Ovary (tissue), 9 donors: ENCODE results near the gene TCEAL3. TPM values are rescaled to one million over a fixed set of nuclear protein-coding genes. Genes with fewer than 3 reads are reported as not detected.

Experiments used
- DNase-seq, 5 donors: peaks; one replicate each; pipeline ENCODE4 v3.0.0-alpha.2; 2019 to 2020
- H3K27ac ChIP-seq, 2 donors: fragments of 200-600 bp; one replicate each; pipeline versions ENCODE4 v1.5.1 to v1.8.0; 2019 to 2022
- H3K27me3 ChIP-seq: fragments of 200-600 bp; one replicate; pipeline ENCODE4 v1.8.0; 2022
- H3K36me3 ChIP-seq: fragments of 200-600 bp; sonication (generic); one replicate; pipeline ENCODE4 v1.5.1; 2019
- H3K4me1 ChIP-seq: one replicate; pipeline ENCODE4 v1.8.1; 2013; ENCODE audit warnings: mild to moderate bottlenecking, moderate library complexity; ENCODE audit not compliant: insufficient read depth
- H3K4me3 ChIP-seq: fragments of 200-600 bp; sonication (generic); one replicate; pipeline ENCODE4 v1.5.1; 2017
- H3K9me3 ChIP-seq, 2 donors: fragments of 200-600 bp in 1 of 2; sonication (generic) in 1 of 2; one replicate each; pipeline versions ENCODE4 v1.5.1 to v1.8.1; 2013 to 2019; ENCODE audit warnings: mild to moderate bottlenecking in 1 of 2, moderate library complexity in 1 of 2
- CTCF ChIP-seq, 3 donors: fragments of 450-650 bp in 2 of 3; fragments of 200-600 bp in 1 of 3; IDR thresholded peaks; one replicate each; pipeline versions ENCODE4 v1.5.1 to v1.8.0; 2016 to 2022; ENCODE audit warnings: antibody characterized with exemption in 3 of 3, mild to moderate bottlenecking in 1 of 3
- EP300 ChIP-seq: sonication (generic); formaldehyde crosslinking; IDR thresholded peaks from one replicate; pipeline ENCODE4 v1.6.1; 2017; ENCODE audit warnings: antibody characterized with exemption
- POLR2A ChIP-seq: fragments of 450-650 bp; IDR thresholded peaks from one replicate; pipeline ENCODE4 v1.6.1; 2017; ENCODE audit warnings: antibody characterized with exemption, mild to moderate bottlenecking, moderate library complexity
- WGBS, 3 donors: extraction: QIAGEN DNeasy Blood & Tissue Kit in 1 of 3; methylation state at CpG; one replicate each; pipeline versions ENCODE4 v1.1.5 to v1.1.7; 2013 to 2017; 5-methylcytosine and 5-hydroxymethylcytosine counted together
- intact Hi-C, 4 donors: fragments of 100-400 bp; cut with DNase I; formaldehyde crosslinking; loops; one replicate each; pipeline versions ENCODE4 v1.11.0 to v1.15.1; 2022 to 2023
- polyA plus RNA-seq, 2 donors: library from polyadenylated mRNA; stranded (reverse); fragments of 200-250 nt in 1 of 2; fragments of 350-450 nt in 1 of 2; fragmentation: Illumina TruSeq in 1 of 2; extraction: RNeasy Lipid Tissue Mini Kit (QIAGEN cat#74804) in 1 of 2; gene quantifications; one replicate each; pipeline ENCODE4 v1.2.3, GENCODE V29; 2013 to 2014
- total RNA-seq, 7 donors: library from RNA; depleted of rRNA in 2 of 7; stranded (reverse); fragments of >200 nt in 2 of 7; fragmentation: NEBNext Ultra II Directional in 3 of 7; extraction: Animal tissue kit (Norgen Biotek cat#: 25700) in 3 of 7; gene quantifications; one replicate each; pipeline versions ENCODE4 v1.1.0 to v1.2.4, GENCODE V29; 2016 to 2023
- donor health status: DM: no; HTN: no; CAD: no; lungs with moderate emphysema.
- donor health status: DM: no; HTN: no; CAD: no.
- donor health status: Bipolar disorder and iron deficiency.
- donor health status: DM: yes; HTN: yes; CAD: no.
- donor health status: DM: no; HTN: no; CAD: no.
- donor health status: DM: yes; HTN: yes; CAD: no.

TCEAL3 gene
- total and polyA plus RNA-seq, 9 donors, result 67.8 to 195 (median 124) TPM

- no peaks in the 10 kb centered on the region for H3K4me1 ChIP-seq
Observed at GRCh38 chrX:103615781-103616371, 8.1 kb downstream of the TCEAL3 start.

GRCh38 chrX:103616676-103617186 lies 9.0 kb downstream of the TCEAL3 start:
- no peak for TF ChIP-seq CTCF (IDR thresholded peaks at IDR 0.05)
- no peaks in the 10 kb centered on the region for H3K36me3 ChIP-seq
- no peak overlapping the region for H3K27ac ChIP-seq
- no peaks in the 10 kb centered on the region for H3K9me3 ChIP-seq
- no peak for DNase-seq
- no peaks in the 10 kb centered on the region for H3K27me3 ChIP-seq
- no peak overlapping the region for H3K4me3 ChIP-seq
- H3K4me1 ChIP-seq, result no peaks in the 10 kb centered on the region
- intact Hi-C loops, result no loop called here
- WGBS, 3 donors, result 19 to 25% (median 21%) methylated on average over 1 of the region's 1 CpG

More at GRCh38 chrX:103615781-103616371, 8.1 kb downstream of the TCEAL3 start:
- Histone ChIP-seq H3K27me3 (no peaks in the 10 kb centered on the region), H3K36me3 (no peaks in the 10 kb centered on the region), H3K9me3 (no peaks in the 10 kb centered on the region), H3K27ac (no peak overlapping the region), H3K4me3 (no peak overlapping the region)
- TF ChIP-seq EP300 (no peak), POLR2A (no peak), CTCF (IDR thresholded peaks at IDR 0.05) (no peak)
- intact Hi-C loops, result no loop called here
- DNase-seq, result no peak

- intact Hi-C loops, result loop anchor here in 1 of 4 donors (10.0 kb wide), 2 partner anchors 61 to 89 kb away; partner anchors contain the start of gene MORF4L2
- no peaks in the 10 kb centered on the region for H3K36me3 ChIP-seq
- WGBS, 3 donors, result 19 to 31% (median 29%) methylated on average over 4 of the region's 4 CpGs
- TF ChIP-seq EP300 (no peak), POLR2A (no peak), CTCF (IDR thresholded peaks at IDR 0.05) (no peak)
- peak; percentile 46 to 62 (median 57) for DNase-seq
- H3K27ac ChIP-seq, result peak overlapping the region; percentile 47 to 79
- no peaks in the 10 kb centered on the region for H3K27me3 ChIP-seq
- no peak overlapping the region for H3K4me3 ChIP-seq
- peaks cover 2% of the 10 kb centered on the region for H3K4me1 ChIP-seq
- no peaks in the 10 kb centered on the region for H3K9me3 ChIP-seq
Observed at GRCh38 chrX:103624111-103624510, 16.3 kb downstream of the TCEAL3 start.

GRCh38 chrX:103626855-103627254 lies 19.1 kb downstream of the TCEAL3 start:
- H3K9me3 ChIP-seq, result no peaks in the 10 kb centered on the region
- intact Hi-C loops, result loop anchor here in 2 of 4 donors (5.0 to 10.0 kb wide), 3 partner anchors 58 to 92 kb away; partner anchors contain the start of gene MORF4L2 (in 1 of the 2)
- H3K4me3 ChIP-seq, result no peak overlapping the region
- no peak for TF ChIP-seq EP300
- peaks cover 2% of the 10 kb centered on the region for H3K4me1 ChIP-seq
- no peaks in the 10 kb centered on the region for H3K27me3 ChIP-seq
- no peaks in the 10 kb centered on the region for H3K36me3 ChIP-seq
- H3K27ac ChIP-seq, result peak overlapping the region in 1 of 2 donors; percentile 9
- DNase-seq, result no peak
